Trophoblast cell (in vitro differentiated cells and primary cell): ENCODE data around the gene KLHL21.

ENCODE experiments used
- DNase-seq, 2 donors: peaks; one replicate each; pipeline ENCODE4 v3.0.0-alpha.2; 2016
- H2AFZ ChIP-seq: 2 replicates; pipeline ENCODE4 v1.6.1; 2013; ENCODE audit warnings: low read length, moderate library complexity, mild to moderate bottlenecking; ENCODE audit not compliant: insufficient read depth, poor library complexity
- H2AK5ac ChIP-seq: 2 replicates; pipeline ENCODE4 v1.6.1; 2013; ENCODE audit warnings: mild to moderate bottlenecking, low read length
- H2BK120ac ChIP-seq: 2 replicates; pipeline ENCODE4 v1.6.1; 2013; ENCODE audit warnings: low read length, mild to moderate bottlenecking, moderate library complexity; ENCODE audit not compliant: insufficient read depth, poor library complexity
- H2BK12ac ChIP-seq: 2 replicates; pipeline ENCODE4 v1.6.1; 2013; ENCODE audit warnings: mild to moderate bottlenecking, low read length, moderate library complexity
- H2BK5ac ChIP-seq: 2 replicates; pipeline ENCODE4 v1.6.1; 2013; ENCODE audit warnings: low read length, low read depth, moderate library complexity, mild to moderate bottlenecking; ENCODE audit not compliant: poor library complexity
- H3K14ac ChIP-seq: 2 replicates; pipeline ENCODE4 v1.6.1; 2013; ENCODE audit warnings: mild to moderate bottlenecking, low read length
- H3K18ac ChIP-seq: 2 replicates; pipeline ENCODE4 v1.6.1; 2013; ENCODE audit warnings: mild to moderate bottlenecking, low read length
- H3K23ac ChIP-seq: 2 replicates; pipeline ENCODE4 v1.6.1; 2013; ENCODE audit warnings: low read length
- H3K27ac ChIP-seq: 2 replicates; pipeline ENCODE4 v1.5.1; 2013; ENCODE audit warnings: low read depth, mild to moderate bottlenecking, inconsistent platforms, low read length, moderate library complexity
- H3K27me3 ChIP-seq: 2 replicates; pipeline ENCODE4 v1.6.1; 2013; ENCODE audit warnings: inconsistent platforms, mild to moderate bottlenecking, low read length, moderate library complexity; ENCODE audit not compliant: insufficient read depth
- H3K36me3 ChIP-seq, 2 experiments: 1 replicate in 1 of 2; 2 replicates in 1 of 2; pipeline ENCODE4 v1.6.1; 2013; ENCODE audit warnings: low read length in 2 of 2, mild to moderate bottlenecking in 2 of 2, moderate library complexity in 1 of 2; ENCODE audit not compliant: insufficient read depth in 2 of 2, control insufficient read depth in 1 of 2
- H3K4ac ChIP-seq: 2 replicates; pipeline ENCODE4 v1.6.1; 2013; ENCODE audit warnings: low read depth, mild to moderate bottlenecking, low read length, moderate library complexity
- H3K4me1 ChIP-seq, 2 experiments: 1 replicate in 1 of 2; 2 replicates in 1 of 2; pipeline ENCODE4 v1.6.1; 2013; ENCODE audit warnings: low read length in 2 of 2, mild to moderate bottlenecking in 2 of 2, moderate library complexity in 1 of 2; ENCODE audit not compliant: insufficient read depth in 2 of 2, control insufficient read depth in 1 of 2
- H3K4me2 ChIP-seq: 2 replicates; pipeline ENCODE4 v1.6.1; 2013; ENCODE audit warnings: inconsistent platforms, mild to moderate bottlenecking, low read length, moderate library complexity
- H3K4me3 ChIP-seq: 2 replicates; pipeline ENCODE4 v1.5.1; 2013; ENCODE audit warnings: mild to moderate bottlenecking, low read depth, low read length, inconsistent platforms
- H3K79me1 ChIP-seq: one replicate; pipeline ENCODE4 v1.6.1; 2013; ENCODE audit warnings: low read length
- H3K79me2 ChIP-seq: 2 replicates; pipeline ENCODE4 v1.6.1; 2013; ENCODE audit warnings: low read length, mild to moderate bottlenecking; ENCODE audit not compliant: control insufficient read depth, insufficient read depth, poor library complexity
- H3K9ac ChIP-seq: 2 replicates; pipeline ENCODE4 v1.6.1; 2013; ENCODE audit warnings: mild to moderate bottlenecking, low read length
- H3K9me3 ChIP-seq: 2 replicates; pipeline ENCODE4 v1.6.1; 2013; ENCODE audit warnings: low read depth, mild to moderate bottlenecking, control low read depth, inconsistent platforms, low read length; ENCODE audit not compliant: insufficient read depth
- H4K12ac ChIP-seq: 2 replicates; pipeline ENCODE4 v1.6.1; 2013; ENCODE audit warnings: low read depth, mild to moderate bottlenecking, low read length, moderate library complexity
- H4K8ac ChIP-seq: 2 replicates; pipeline ENCODE4 v1.6.1; 2013; ENCODE audit warnings: low read depth, mild to moderate bottlenecking, low read length, moderate library complexity
- H4K91ac ChIP-seq: one replicate; pipeline ENCODE4 v1.6.1; 2013; ENCODE audit warnings: low read depth, mild to moderate bottlenecking, low read length, moderate library complexity
- WGBS: extraction: QIAGEN DNeasy Blood & Tissue Kit; methylation state at CpG from one replicate; pipeline ENCODE4 v1.1.7; 2013; ENCODE audit warnings: missing lambda C conversion rate; ENCODE audit not compliant: insufficient read length, insufficient coverage; ENCODE audit errors: extremely low coverage; 5-methylcytosine and 5-hydroxymethylcytosine counted together

Gene KLHL21

DNA sequence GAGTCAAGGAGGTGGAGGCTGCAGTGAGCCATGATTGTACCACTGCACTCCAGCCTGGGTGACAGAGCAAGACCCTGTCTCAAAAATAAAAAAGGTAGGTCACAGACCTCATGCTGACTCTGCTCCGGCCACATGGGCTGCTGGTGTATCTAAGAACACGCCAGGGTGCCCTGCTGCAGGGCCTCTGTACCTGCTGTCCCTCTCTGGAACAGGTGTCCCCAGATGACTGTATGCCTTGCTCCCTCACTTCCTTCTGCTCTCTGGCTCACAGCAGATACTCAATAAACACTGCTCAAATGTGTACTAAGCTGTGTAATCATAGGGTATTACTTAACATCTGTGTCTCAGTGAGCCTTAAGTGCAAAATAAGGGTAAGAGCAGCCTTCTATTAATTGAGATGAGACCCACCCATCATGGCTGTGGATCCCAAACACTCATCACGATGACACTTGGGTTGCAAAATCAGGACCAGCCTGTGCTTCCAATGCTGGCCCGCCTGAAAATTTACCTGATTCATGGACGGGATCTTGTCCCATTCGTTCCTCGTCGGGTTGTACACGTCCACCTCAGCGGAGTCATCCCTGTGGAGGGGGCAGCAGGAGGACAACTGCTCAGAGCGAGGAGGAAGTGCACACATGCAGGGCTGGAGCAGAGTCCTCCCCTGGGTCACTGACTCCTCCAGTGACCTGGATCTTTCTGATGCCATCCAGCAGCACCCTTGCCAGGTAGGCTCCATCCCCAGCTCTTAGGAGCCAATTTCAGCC, 7.5 kb downstream of the KLHL21 start:
- Histone ChIP-seq H4K91ac (no peak overlapping the region), H3K4me2 (no peak overlapping the region), H2BK5ac (no peak overlapping the region)

DNA sequence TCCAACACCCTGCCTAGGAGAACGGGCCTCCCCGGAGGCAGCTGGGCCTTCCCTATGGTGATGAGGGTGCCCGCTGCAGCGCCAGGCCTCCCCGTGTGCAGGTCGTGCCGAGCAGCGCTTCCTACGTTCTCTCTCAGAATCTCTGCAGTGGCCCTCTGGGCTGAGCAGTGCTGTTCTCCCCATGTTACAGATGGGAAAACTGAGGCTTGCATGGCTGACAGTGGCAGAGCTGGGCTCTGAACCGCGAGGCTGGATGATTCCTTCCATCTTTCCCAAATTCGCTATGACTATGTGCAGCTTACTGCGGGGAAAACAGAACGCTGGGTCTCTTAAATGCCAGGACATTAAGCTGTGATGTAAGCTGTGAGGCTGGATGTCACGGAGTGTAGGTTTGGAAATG, 8.9 kb downstream of the KLHL21 start:
- no peak overlapping the region for H3K4ac ChIP-seq
- H2AK5ac ChIP-seq: no peak overlapping the region
- no peak overlapping the region for H4K91ac ChIP-seq
- no peak overlapping the region for H4K8ac ChIP-seq
- no peak overlapping the region for H2BK5ac ChIP-seq
- no peak overlapping the region for H3K18ac ChIP-seq
- H4K12ac ChIP-seq: no peak overlapping the region
- no peak overlapping the region for H3K4me3 ChIP-seq
- H3K4me2 ChIP-seq: no peak overlapping the region
- no peak for DNase-seq
- H3K4me1 ChIP-seq: no peaks in the 10 kb centered on the region
- H3K79me1 ChIP-seq: no peaks in the 10 kb centered on the region
- no peaks in the 10 kb centered on the region for H3K79me2 ChIP-seq
- no peak overlapping the region for H3K23ac ChIP-seq
- H3K36me3 ChIP-seq: peaks cover 83 to 87% of the 10 kb centered on the region in 2 experiments
- no peak overlapping the region for H2BK12ac ChIP-seq
- WGBS: no CpG with 5 or more reads among the region's 15 CpGs
- H3K9ac ChIP-seq: no peak overlapping the region
- H3K27me3 ChIP-seq: no peaks in the 10 kb centered on the region
- H2AFZ ChIP-seq: no peak overlapping the region
- no peak overlapping the region for H2BK120ac ChIP-seq
- H3K9me3 ChIP-seq: peaks cover under 1% of the 10 kb centered on the region
- no peak overlapping the region for H3K27ac ChIP-seq
- no peak overlapping the region for H3K14ac ChIP-seq

More for the DNA sequence above, 7.5 kb downstream of the KLHL21 start:
- no peaks in the 10 kb centered on the region for H3K27me3 ChIP-seq
- no peaks in the 10 kb centered on the region for H3K79me1 ChIP-seq
- H3K9me3 ChIP-seq: peaks cover 3% of the 10 kb centered on the region
- peaks cover 79 to 83% of the 10 kb centered on the region in 2 experiments for H3K36me3 ChIP-seq
- no peak overlapping the region for H3K9ac ChIP-seq
- no peak overlapping the region for H4K12ac ChIP-seq
- H3K23ac ChIP-seq: no peak overlapping the region
- no peak overlapping the region for H3K14ac ChIP-seq
- no peak overlapping the region for H2BK120ac ChIP-seq
- H3K4ac ChIP-seq: no peak overlapping the region
- H2BK12ac ChIP-seq: no peak overlapping the region
- H3K4me1 ChIP-seq: peaks cover 0 to 6% of the 10 kb centered on the region in 2 experiments
- H3K18ac ChIP-seq: no peak overlapping the region
- no peak overlapping the region for H3K4me3 ChIP-seq
- no peak overlapping the region for H2AK5ac ChIP-seq
- WGBS: no CpG with 5 or more reads among the region's 11 CpGs
- DNase-seq: no peak
- peaks cover 5% of the 10 kb centered on the region for H3K79me2 ChIP-seq
- no peak overlapping the region for H3K27ac ChIP-seq
- H4K8ac ChIP-seq: no peak overlapping the region
- H2AFZ ChIP-seq: no peak overlapping the region

DNA sequence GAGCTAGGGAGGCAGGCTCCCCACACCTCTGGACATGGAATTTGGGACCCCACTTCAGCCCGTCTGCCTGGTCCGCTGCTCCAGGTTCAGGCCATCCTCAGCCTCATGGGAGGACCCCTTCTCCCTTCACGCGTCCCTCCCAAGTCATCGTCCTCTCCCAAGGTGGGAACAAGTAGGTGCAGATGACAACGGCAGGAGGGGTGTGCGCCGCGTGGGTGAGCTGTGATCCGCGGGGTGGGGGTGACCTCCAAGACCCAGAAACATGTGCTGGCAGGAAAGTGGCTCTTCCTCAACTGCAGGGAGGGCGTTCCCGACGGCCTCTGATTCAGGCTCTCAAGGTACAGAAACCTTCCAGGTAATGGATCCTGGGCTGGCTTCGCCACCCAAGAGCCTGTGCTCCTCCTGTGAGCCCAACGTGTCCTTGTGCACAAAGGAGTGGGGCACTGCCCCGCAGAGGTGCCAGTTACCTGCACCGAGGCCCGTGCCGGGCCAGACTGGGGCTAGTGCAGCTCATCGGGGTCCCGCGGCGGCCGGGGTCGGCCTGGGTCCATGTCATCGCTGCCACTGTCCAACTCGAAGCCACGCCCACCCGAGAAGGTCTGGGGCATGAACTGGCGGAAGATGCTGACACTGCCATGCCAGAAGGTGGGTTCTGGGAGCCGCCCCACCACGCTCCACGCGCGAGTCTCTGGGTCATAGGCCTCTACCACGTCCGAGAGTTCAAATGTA, 9.6 kb downstream of the KLHL21 start:
- Histone ChIP-seq H2AK5ac (no peak overlapping the region), H3K36me3 (peaks cover 87 to 92% of the 10 kb centered on the region in 2 experiments), H3K4me1 (no peaks in the 10 kb centered on the region), H3K79me1 (no peaks in the 10 kb centered on the region), H3K79me2 (no peaks in the 10 kb centered on the region), H3K14ac (no peak overlapping the region), H2BK120ac (no peak overlapping the region), H3K4ac (no peak overlapping the region), H2AFZ (no peak overlapping the region), H4K8ac (no peak overlapping the region), H3K4me3 (no peak overlapping the region), H2BK12ac (no peak overlapping the region), H3K23ac (no peak overlapping the region), H3K9ac (no peak overlapping the region), H3K9me3 (no peaks in the 10 kb centered on the region), H4K91ac (no peak overlapping the region), H4K12ac (no peak overlapping the region), H3K4me2 (no peak overlapping the region), H2BK5ac (no peak overlapping the region), H3K27ac (no peak overlapping the region), H3K27me3 (no peaks in the 10 kb centered on the region), H3K18ac (no peak overlapping the region)
- no CpG with 5 or more reads among the region's 38 CpGs for WGBS
- no peak for DNase-seq

DNA sequence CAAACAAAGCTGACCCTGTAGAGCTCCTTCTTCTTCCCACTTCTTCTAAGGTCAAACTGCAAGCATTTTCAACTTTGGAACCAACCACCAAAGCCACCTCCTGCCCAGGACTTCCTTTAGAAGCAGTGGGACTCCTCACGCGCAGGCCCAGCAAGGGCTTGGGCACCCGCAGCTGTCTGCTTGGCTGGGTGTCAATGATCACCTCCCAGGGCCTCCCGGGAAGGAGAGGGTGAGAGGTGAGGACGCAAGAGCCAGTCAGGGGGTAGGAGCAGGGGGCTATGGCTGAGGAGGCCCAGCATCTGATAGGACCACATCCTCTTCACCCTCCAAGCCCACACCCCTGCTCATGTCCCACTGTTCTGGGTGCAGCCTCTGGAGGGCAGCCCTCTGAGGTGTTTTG, 10.2 kb downstream of the KLHL21 start:
- no peaks in the 10 kb centered on the region for H3K9me3 ChIP-seq
- H4K8ac ChIP-seq: no peak overlapping the region
- peaks cover 85 to 92% of the 10 kb centered on the region in 2 experiments for H3K36me3 ChIP-seq
- H3K23ac ChIP-seq: no peak overlapping the region
- H3K4ac ChIP-seq: no peak overlapping the region
- H3K27ac ChIP-seq: no peak overlapping the region
- no peak overlapping the region for H2AK5ac ChIP-seq
- H3K4me2 ChIP-seq: no peak overlapping the region
- no peak overlapping the region for H2AFZ ChIP-seq
- H2BK120ac ChIP-seq: no peak overlapping the region
- no peak overlapping the region for H2BK12ac ChIP-seq
- DNase-seq: no peak
- no peaks in the 10 kb centered on the region for H3K79me2 ChIP-seq
- H4K91ac ChIP-seq: no peak overlapping the region
- H3K4me3 ChIP-seq: no peak overlapping the region
- no peaks in the 10 kb centered on the region for H3K79me1 ChIP-seq
- no peak overlapping the region for H2BK5ac ChIP-seq
- no CpG with 5 or more reads among the region's 5 CpGs for WGBS
- no peak overlapping the region for H3K18ac ChIP-seq
- no peak overlapping the region for H3K9ac ChIP-seq
- no peak overlapping the region for H3K14ac ChIP-seq
- no peak overlapping the region for H4K12ac ChIP-seq
- no peaks in the 10 kb centered on the region for H3K4me1 ChIP-seq
- H3K27me3 ChIP-seq: no peaks in the 10 kb centered on the region
